MM.1S (cell line): ENCODE results near the gene PHF12.

Experiments
- DNase-seq: peaks from one replicate; pipeline ENCODE4 v3.0.0-alpha.2; 2015
- H2AFZ ChIP-seq: fragments of 300-600 bp; sonication (generic); 2 replicates; pipeline ENCODE4 v1.6.0; 2016; ENCODE audit warnings: antibody characterized with exemption, low read length
- H3F3A ChIP-seq: fragments of 300-600 bp; sonication (generic); 2 replicates; pipeline ENCODE4 v1.6.1; 2016; ENCODE audit warnings: mild to moderate bottlenecking, antibody characterized with exemption, low read length, moderate library complexity, mixed read lengths; ENCODE audit not compliant: insufficient read depth
- H3K27ac ChIP-seq: fragments of 300-600 bp; sonication (generic); 2 replicates; pipeline ENCODE4 v1.5.1; 2016; ENCODE audit warnings: mild to moderate bottlenecking, low read length
- H3K27me3 ChIP-seq: fragments of 300-600 bp; sonication (generic); replicated peaks from 2 replicates; pipeline ENCODE4 v1.6.0; 2016; ENCODE audit warnings: low read length; ENCODE audit not compliant: insufficient read depth
- H3K36me3 ChIP-seq: fragments of 300-600 bp; sonication (generic); replicated peaks from 2 replicates; pipeline ENCODE4 v1.6.1; 2016; ENCODE audit warnings: mild to moderate bottlenecking, low read length, mixed read lengths; ENCODE audit not compliant: insufficient read depth
- H3K4me1 ChIP-seq: fragments of 300-600 bp; sonication (generic); 2 replicates; pipeline ENCODE4 v1.6.1; 2016; ENCODE audit warnings: low read length, mixed read lengths
- H3K4me2 ChIP-seq: fragments of 300-600 bp; sonication (generic); 2 replicates; pipeline ENCODE4 v1.6.0; 2016; ENCODE audit warnings: low read depth, low read length
- H3K4me3 ChIP-seq: fragments of 300-600 bp; sonication (generic); 2 replicates; pipeline ENCODE4 v1.5.1; 2016; ENCODE audit warnings: low read length, mixed read lengths
- H3K79me2 ChIP-seq: fragments of 300-600 bp; sonication (generic); 2 replicates; pipeline ENCODE4 v1.6.1; 2016; ENCODE audit warnings: mixed run types, low read length, mixed read lengths
- H3K9ac ChIP-seq: fragments of 300-600 bp; sonication (generic); 2 replicates; pipeline ENCODE4 v1.6.1; 2016; ENCODE audit warnings: low read length, mixed read lengths
- H3K9me2 ChIP-seq: fragments of 300-600 bp; sonication (generic); replicated peaks from 2 replicates; pipeline ENCODE4 v1.6.1; 2016; ENCODE audit warnings: mild to moderate bottlenecking, low read length, mixed read lengths; ENCODE audit not compliant: insufficient read depth
- H3K9me3 ChIP-seq: fragments of 300-600 bp; sonication (generic); replicated peaks from 2 replicates; pipeline ENCODE4 v1.6.1; 2016; ENCODE audit warnings: mild to moderate bottlenecking, low read length, mixed read lengths; ENCODE audit not compliant: insufficient read depth
- H4K20me1 ChIP-seq: fragments of 300-600 bp; sonication (generic); 2 replicates; pipeline ENCODE4 v1.6.1; 2016; ENCODE audit warnings: mild to moderate bottlenecking, low read length, moderate library complexity, mixed read lengths; ENCODE audit not compliant: insufficient read depth
- CTCF ChIP-seq: fragments of 300-600 bp; sonication (generic); IDR thresholded peaks from 2 replicates; pipeline ENCODE4 v1.5.1; 2016; ENCODE audit warnings: antibody characterized with exemption, low read length, mixed read lengths
- EZH2 ChIP-seq: fragments of 300-600 bp; sonication (generic); optimal IDR thresholded peaks from 2 replicates; pipeline ENCODE3; 2017; ENCODE audit warnings: low read depth, mild to moderate bottlenecking, antibody characterized with exemption, low read length, mixed read lengths
- EZH2phosphoT487 ChIP-seq: fragments of 300-600 bp; sonication (generic); IDR thresholded peaks from 2 replicates; pipeline ENCODE4 v1.6.1; 2018; ENCODE audit warnings: antibody characterized with exemption, low read length

Gene PHF12

GRCh38 chr17:28901866-28902818, 49.2 kb downstream of the PHF12 start:
- peak overlapping the region; percentile 85 for H3K9ac ChIP-seq
- peak; percentile 62 for DNase-seq
- no peaks in the 10 kb centered on the region for H3K36me3 ChIP-seq
- peak overlapping the region; percentile 87 for H2AFZ ChIP-seq
- H3K4me2 ChIP-seq, result peak overlapping the region; percentile 66
- peak overlapping the region; percentile 77 for H3K27ac ChIP-seq
- H3K9me2 ChIP-seq, result no peaks in the 10 kb centered on the region
- no peaks in the 10 kb centered on the region for H3K9me3 ChIP-seq
- peaks cover 20% of the 10 kb centered on the region for H3F3A ChIP-seq
- peak overlapping the region; percentile 82 for H3K4me3 ChIP-seq
- H3K79me2 ChIP-seq, result peaks cover 39% of the 10 kb centered on the region
- no peaks in the 10 kb centered on the region for H3K27me3 ChIP-seq
- TF ChIP-seq CTCF, result no peak
- TF ChIP-seq EZH2phosphoT487, result no peak
- TF ChIP-seq EZH2, result no peak
- peaks cover 28% of the 10 kb centered on the region for H3K4me1 ChIP-seq
- no peaks in the 10 kb centered on the region for H4K20me1 ChIP-seq

- H3K4me1 ChIP-seq, result peaks cover 31% of the 10 kb centered on the region
- H3K4me2 ChIP-seq, result peak overlapping the region; percentile 66
- peak overlapping the region; percentile 77; the same call in 1 of the 2 replicates for H3K27ac ChIP-seq
- peak overlapping the region; percentile 82 for H3K4me3 ChIP-seq
- H3K79me2 ChIP-seq, result peaks cover 49% of the 10 kb centered on the region
- H3K9me2 ChIP-seq, result no peaks in the 10 kb centered on the region
- no peaks in the 10 kb centered on the region for H4K20me1 ChIP-seq
- H3F3A ChIP-seq, result peaks cover 26% of the 10 kb centered on the region
- H3K9ac ChIP-seq, result peak overlapping the region; percentile 85; the same call in 1 of the 2 replicates
- DNase-seq, result no peak
- no peaks in the 10 kb centered on the region for H3K27me3 ChIP-seq
- H2AFZ ChIP-seq, result no peak overlapping the region
- no peaks in the 10 kb centered on the region for H3K9me3 ChIP-seq
- no peaks in the 10 kb centered on the region for H3K36me3 ChIP-seq
- TF ChIP-seq CTCF (no peak), EZH2phosphoT487 (no peak), EZH2 (no peak)
Measured at GRCh38 chr17:28900986-28901726, 50.2 kb downstream of the PHF12 start.

- Histone ChIP-seq H3K36me3 (no peaks in the 10 kb centered on the region), H3F3A (peaks cover 40% of the 10 kb centered on the region)
Measured at GRCh38 chr17:28899212-28899815, 52.0 kb downstream of the PHF12 start.

More at GRCh38 chr17:28899212-28899815, 52.0 kb downstream of the PHF12 start:
- no peak overlapping the region for H3K4me2 ChIP-seq
- H3K4me1 ChIP-seq, result peaks cover 46% of the 10 kb centered on the region
- no peaks in the 10 kb centered on the region for H3K27me3 ChIP-seq
- no peaks in the 10 kb centered on the region for H4K20me1 ChIP-seq
- no peak overlapping the region for H3K9ac ChIP-seq
- H3K4me3 ChIP-seq, result no peak overlapping the region
- no peak overlapping the region for H2AFZ ChIP-seq
- no peaks in the 10 kb centered on the region for H3K9me3 ChIP-seq
- no peaks in the 10 kb centered on the region for H3K9me2 ChIP-seq
- no peak overlapping the region for H3K27ac ChIP-seq
- peaks cover 63% of the 10 kb centered on the region for H3K79me2 ChIP-seq
- TF ChIP-seq CTCF (no peak), EZH2phosphoT487 (no peak), EZH2 (no peak)
- DNase-seq, result no peak
